Measurements from ENCODE around the gene DYRK1A.
"Not testable (repeated sequence)": the region's sequence is repeated elsewhere in the genome, so short reads cannot be mapped to it uniquely, and the experiment has no call there.

DYRK1A gene

DNA sequence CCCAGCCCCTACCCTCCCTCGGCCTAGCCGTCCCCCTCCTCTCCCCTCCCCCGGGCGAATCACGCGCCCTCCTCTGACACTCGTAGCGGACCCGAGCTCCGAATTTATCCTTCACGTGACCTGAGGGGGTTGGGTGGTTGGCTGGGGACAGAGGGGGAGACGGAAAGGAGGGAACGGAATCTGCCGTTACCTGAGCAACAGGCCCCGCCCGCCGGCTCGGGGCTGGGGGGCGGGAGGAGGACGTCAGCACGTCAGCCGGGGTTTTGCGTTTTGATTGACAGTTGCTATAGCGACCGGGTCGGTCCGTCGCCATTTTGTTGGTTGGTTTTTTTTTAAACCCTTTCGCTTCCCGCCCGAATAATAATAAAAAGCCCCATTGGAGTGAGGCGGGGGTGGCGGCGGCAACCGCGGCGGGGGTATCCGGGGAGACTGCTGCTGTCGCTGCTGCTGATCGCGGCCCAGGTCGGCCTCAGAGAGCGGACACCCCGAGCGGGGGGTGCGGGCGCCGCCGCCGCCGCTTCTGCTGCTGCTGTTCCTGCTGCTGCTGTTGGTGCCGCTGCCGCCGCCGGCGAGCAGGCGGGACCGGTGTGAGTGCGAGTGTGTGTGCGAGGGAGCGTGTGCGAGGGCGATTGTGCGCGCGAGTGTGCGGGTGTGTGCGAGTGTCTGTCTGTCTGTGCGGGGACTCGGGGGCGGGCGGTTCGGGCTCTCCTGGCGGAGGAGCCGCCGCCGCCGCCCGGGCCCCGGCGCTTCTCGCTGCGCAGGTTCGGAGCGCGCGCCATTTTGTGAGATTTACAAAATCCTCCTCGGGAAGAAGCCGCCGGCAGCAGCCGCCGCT lies at the start of gene DYRK1A:
Gene DYRK1A (plus strand): TSS at position 292 of the 835 bp plus-strand sequence. CDS start 53,602 bp downstream, outside the sequence.
- DNase-seq: peak; percentile 93

GRCh38 chr21:37319551-37319950 lies 47.0 kb upstream of the DYRK1A start:
- no peak for DNase-seq

GRCh38 chr21:37322084-37322483 lies 44.5 kb upstream of the DYRK1A start:
- DNase-seq: no peak

GRCh38 chr21:37324558-37324957 lies 42.0 kb upstream of the DYRK1A start:
- no peak for DNase-seq

- DNase-seq: not testable (repeated sequence)
Observed at GRCh38 chr21:37328147-37328546, 38.4 kb upstream of the DYRK1A start.

GRCh38 chr21:37331411-37331810 lies 35.2 kb upstream of the DYRK1A start:
- DNase-seq: no peak

GRCh38 chr21:37335053-37335452 lies 31.5 kb upstream of the DYRK1A start:
- DNase-seq: no peak

- no peak for DNase-seq
Observed at GRCh38 chr21:37337179-37337578, 29.4 kb upstream of the DYRK1A start.

DNA sequence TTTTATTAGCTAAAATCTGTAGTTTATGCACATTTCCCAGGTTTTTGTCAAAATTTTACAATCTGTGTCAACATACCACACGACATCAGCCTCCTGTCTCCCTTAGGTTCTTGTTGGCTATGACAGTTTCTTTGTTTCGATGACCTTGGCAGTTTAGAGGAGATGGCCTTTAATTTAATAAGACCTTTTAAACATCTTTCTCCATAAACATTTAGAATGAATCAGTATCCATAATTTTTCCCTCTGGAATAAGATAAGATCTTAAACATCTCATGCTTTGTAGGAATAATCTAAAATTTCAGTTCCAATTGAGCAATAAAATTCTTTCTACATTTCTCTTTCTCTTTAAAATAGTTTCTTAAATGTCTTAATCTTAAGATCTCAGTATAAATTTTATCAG lies 28.7 kb upstream of the DYRK1A start:
- no peak for DNase-seq

- no peak for DNase-seq
Observed at GRCh38 chr21:37338671-37339551, 27.7 kb upstream of the DYRK1A start.

- DNase-seq: no peak
Observed at GRCh38 chr21:37339552-37339939, 27.0 kb upstream of the DYRK1A start.

- DNase-seq: no peak
Observed at GRCh38 chr21:37341254-37341960, 25.2 kb upstream of the DYRK1A start.

GRCh38 chr21:37342046-37342632 lies 24.4 kb upstream of the DYRK1A start:
- DNase-seq: no peak

DNA sequence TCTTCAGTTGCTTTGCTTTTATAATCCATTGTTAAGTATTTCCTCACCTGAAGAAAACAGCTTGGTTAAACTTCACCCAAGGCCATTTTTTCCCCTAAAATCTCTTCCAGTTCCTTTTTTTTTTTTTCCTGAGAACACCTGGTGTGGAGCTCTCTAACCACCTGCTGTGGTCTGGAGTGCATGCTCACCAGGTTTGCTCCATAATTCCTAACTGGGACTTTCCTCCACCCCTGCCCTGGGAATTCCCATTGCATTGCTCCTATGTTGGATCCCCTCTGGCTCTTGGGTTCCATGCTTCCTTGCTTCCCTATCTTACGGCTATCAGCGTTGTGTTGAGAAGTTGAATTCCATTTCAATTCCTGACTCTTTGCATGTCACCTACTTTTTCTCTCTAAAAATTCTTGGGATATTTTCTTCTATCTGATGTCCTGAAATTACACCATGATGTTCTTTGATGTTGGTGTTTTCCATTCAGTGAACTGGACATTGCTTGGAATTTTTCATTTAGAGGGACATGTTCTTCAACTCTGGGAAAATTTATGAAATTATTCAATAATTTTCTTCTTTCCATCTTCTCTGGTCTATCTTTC lies 19.6 kb upstream of the DYRK1A start:
- no peak for DNase-seq

- DNase-seq: no peak
Observed at GRCh38 chr21:37348664-37349063, 17.9 kb upstream of the DYRK1A start.

- DNase-seq: no peak
Observed at GRCh38 chr21:37350472-37350871, 16.1 kb upstream of the DYRK1A start.

DNA sequence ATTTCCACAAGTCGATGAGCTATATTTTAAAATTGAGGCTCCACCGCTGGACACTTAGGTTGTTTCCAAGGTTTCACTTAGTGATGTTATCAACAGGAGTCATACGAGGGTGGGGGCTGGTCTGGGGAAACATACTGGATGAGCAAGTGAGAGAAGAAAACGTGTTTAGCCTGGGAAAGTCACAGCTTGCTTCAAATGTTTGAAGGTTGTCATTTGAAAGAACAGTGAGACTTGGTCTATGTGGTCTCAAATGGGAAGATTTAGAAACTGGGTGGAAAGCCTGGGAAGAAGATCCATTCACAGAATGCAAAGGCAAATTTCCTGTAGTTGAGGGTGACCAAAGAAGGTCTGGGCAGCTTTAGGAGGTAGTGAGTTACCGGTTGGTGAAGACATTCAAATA lies 9.9 kb upstream of the DYRK1A start:
- no peak for DNase-seq

DNA sequence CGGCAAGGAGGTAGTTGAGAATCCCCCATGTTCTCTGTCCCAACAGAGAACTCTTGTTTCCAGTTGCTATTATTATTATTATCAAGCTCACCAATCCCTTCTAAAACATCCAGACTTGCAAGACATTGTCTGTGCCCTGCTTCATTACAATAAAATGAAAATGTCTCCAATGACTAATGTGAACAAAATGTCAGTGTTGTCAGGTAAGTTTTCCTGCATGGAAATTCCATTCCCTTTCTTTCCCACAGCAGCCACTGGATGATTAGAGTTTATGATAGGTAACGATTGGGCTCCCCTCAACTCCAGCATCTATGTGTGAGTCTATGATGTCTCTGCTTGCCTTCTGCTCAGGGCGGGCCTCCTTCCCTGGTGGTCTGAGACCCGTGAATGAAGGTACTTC lies 8.9 kb upstream of the DYRK1A start:
- no peak for DNase-seq

DNA sequence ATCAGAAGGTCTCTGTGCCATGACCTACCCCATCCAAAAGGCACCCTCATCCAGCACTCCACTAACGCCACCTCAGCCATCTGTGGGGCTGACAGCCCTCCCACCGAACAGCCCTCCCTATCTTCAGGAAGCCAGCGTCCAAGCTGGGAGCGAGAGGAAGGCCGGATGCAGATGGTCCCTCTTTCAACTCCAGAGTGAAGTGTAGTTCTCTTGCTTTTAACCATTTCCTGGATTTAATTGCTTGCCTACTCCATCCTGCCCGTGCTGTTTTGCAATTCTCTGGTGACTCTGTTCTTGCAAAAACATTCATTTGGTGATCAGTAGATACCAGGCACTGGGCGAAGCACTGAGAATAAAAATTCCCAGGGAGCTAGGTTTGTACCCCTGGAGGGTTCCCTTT lies 8.2 kb upstream of the DYRK1A start:
- no peak for DNase-seq

DNA sequence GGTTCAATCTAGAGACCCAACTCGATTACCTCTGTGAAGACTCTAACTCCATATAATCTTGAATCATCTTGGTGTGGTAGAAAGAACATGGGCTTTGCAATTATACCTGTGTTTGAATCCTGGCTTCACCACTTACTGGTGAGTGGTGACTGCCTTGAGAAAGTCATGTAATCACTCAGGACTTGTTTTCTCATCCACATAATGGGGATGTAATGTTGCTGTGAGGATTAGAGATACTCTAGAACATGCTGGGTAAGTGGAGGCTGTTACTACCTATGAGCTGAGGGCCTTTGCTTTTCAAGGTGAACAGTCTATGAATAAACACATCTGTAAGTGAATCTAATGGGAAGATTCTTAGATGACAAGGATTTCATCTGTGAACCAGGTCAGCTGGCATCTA lies 2.6 kb upstream of the DYRK1A start:
- DNase-seq: no peak

DNA sequence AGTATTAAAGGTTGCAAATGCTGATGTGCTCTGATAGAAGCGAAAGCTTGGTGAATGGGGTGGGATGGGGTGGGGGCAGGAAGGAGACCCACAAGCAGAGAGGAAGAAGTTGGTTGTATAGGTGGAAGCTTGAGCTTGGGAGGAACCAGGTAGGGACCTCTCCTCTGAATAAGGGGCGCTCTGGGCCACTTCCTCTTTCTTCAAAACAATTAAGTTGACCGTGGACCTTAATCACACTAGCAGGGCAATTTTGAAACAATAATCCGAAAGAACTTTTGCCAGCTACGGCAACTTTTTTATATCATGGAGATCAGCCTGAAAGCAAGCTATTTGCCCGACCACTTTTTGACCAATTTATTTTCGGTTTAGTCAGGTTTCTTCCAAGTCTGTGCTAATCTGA lies 1.9 kb upstream of the DYRK1A start:
- no peak for DNase-seq
